Endodermal cell (in vitro differentiated cells): ENCODE data around the gene SLC25A21. TPM values are rescaled to one million over a fixed set of nuclear protein-coding genes. Genes with fewer than 3 reads are reported as not detected.

Experiments
- DNase-seq: peaks from one replicate; pipeline ENCODE4 v3.0.0-alpha.2; 2017
- H3K27ac ChIP-seq: 2 replicates; pipeline ENCODE4 v1.5.1; 2013; ENCODE audit warnings: mild to moderate bottlenecking, low read depth, low read length, moderate library complexity
- H3K27me3 ChIP-seq: 2 replicates; pipeline ENCODE4 v1.6.1; 2013; ENCODE audit warnings: mild to moderate bottlenecking, low read length, moderate library complexity; ENCODE audit not compliant: insufficient read depth, control insufficient read depth, poor library complexity, severe bottlenecking
- H3K36me3 ChIP-seq: 2 replicates; pipeline ENCODE4 v1.7.0; 2013; ENCODE audit warnings: mild to moderate bottlenecking, low read length, moderate library complexity; ENCODE audit not compliant: control insufficient read depth, insufficient read depth
- H3K4me1 ChIP-seq: one replicate; pipeline ENCODE4 v1.7.0; 2013; ENCODE audit warnings: low read length; ENCODE audit not compliant: control insufficient read depth, insufficient read depth
- H3K4me3 ChIP-seq: 2 replicates; pipeline ENCODE4 v1.5.1; 2013; ENCODE audit warnings: mild to moderate bottlenecking, low read length, moderate library complexity
- H3K9ac ChIP-seq: 2 replicates; pipeline ENCODE4 v1.6.1; 2013; ENCODE audit warnings: mild to moderate bottlenecking, low read length, moderate library complexity; ENCODE audit not compliant: poor library complexity, severe bottlenecking; ENCODE audit errors: extremely low read depth
- H3K9me3 ChIP-seq: 2 replicates; pipeline ENCODE4 v1.6.1; 2013; ENCODE audit warnings: mild to moderate bottlenecking, low read length, moderate library complexity; ENCODE audit not compliant: control insufficient read depth
- H3K27ac Mint-ChIP-seq: 2 replicates; pipeline ENCODE4 v1.8.0; 2020; ENCODE audit warnings: mixed read lengths
- H3K27me3 Mint-ChIP-seq: 2 replicates; pipeline ENCODE4 v1.8.0; 2021; ENCODE audit warnings: mild to moderate bottlenecking, mixed read lengths; ENCODE audit not compliant: insufficient read depth
- H3K36me3 Mint-ChIP-seq: 2 replicates; pipeline ENCODE4 v1.8.0; 2020; ENCODE audit warnings: low read depth, mixed read lengths
- H3K4me1 Mint-ChIP-seq: 2 replicates; pipeline ENCODE4 v1.8.0; 2020; ENCODE audit warnings: mixed read lengths
- H3K4me3 Mint-ChIP-seq: 2 replicates; pipeline ENCODE4 v1.8.0; 2020; ENCODE audit warnings: mild to moderate bottlenecking, moderate library complexity, mixed read lengths
- H3K9me3 Mint-ChIP-seq: 2 replicates; pipeline ENCODE4 v1.8.0; 2020; ENCODE audit warnings: mild to moderate bottlenecking, mixed read lengths
- CTCF ChIP-seq: fragments of 200-600 bp; sonication (generic); conservative IDR thresholded peaks from 2 replicates; pipeline ENCODE4 v1.5.0; 2021; ENCODE audit warnings: antibody characterized with exemption, mild to moderate bottlenecking
- WGBS, 2 experiments: methylation state at CpG; one replicate each; pipeline versions ENCODE4 v1.1.5 to v1.1.7; 2013; ENCODE audit warnings: missing lambda C conversion rate in 2 of 2, mixed read lengths in 1 of 2; ENCODE audit not compliant: insufficient coverage in 1 of 2, insufficient read length in 1 of 2; 5-methylcytosine and 5-hydroxymethylcytosine counted together
- total RNA-seq, 2 donors: library from RNA; stranded (reverse); fragmentation: NEBNext Ultra II Directional in 1 of 2; extraction: Animal tissue kit (Norgen Biotek cat#: 25700) in 1 of 2; gene quantifications; 2 replicates in 1 of 2; 3 replicates in 1 of 2; pipeline ENCODE4 v1.2.1, GENCODE V29; 2021

Gene SLC25A21
- total RNA-seq, 2 donors from 2014 or later, result 1.9 TPM

- Mint-ChIP-seq H3K4me1 (peaks cover 1% of the 10 kb centered on the region), H3K27me3 (no peaks in the 10 kb centered on the region), H3K27ac (no peak overlapping the region), H3K4me3 (no peak overlapping the region), H3K36me3 (no peaks in the 10 kb centered on the region), H3K9me3 (no peaks in the 10 kb centered on the region)
- H3K4me3 ChIP-seq, result no peak overlapping the region
- H3K27me3 ChIP-seq, result no peaks in the 10 kb centered on the region
- 90 to 95% methylated on average over 4 of the region's 4 CpGs for WGBS, 2 experiments
- no peak for DNase-seq
- H3K27ac ChIP-seq, result no peak overlapping the region
- no peak overlapping the region for H3K9ac ChIP-seq
- H3K4me1 ChIP-seq, result no peaks in the 10 kb centered on the region
- H3K9me3 ChIP-seq, result no peaks in the 10 kb centered on the region
- H3K36me3 ChIP-seq, result no peaks in the 10 kb centered on the region
- no peak for TF ChIP-seq CTCF
These were observed 174.6 kb downstream of the SLC25A21 start for GRCh38 chr14:36997843-36998242.

- no peaks in the 10 kb centered on the region for H3K27me3 ChIP-seq
- Mint-ChIP-seq H3K9me3 (no peaks in the 10 kb centered on the region), H3K27ac (no peak overlapping the region), H3K36me3 (no peaks in the 10 kb centered on the region), H3K27me3 (no peaks in the 10 kb centered on the region), H3K4me3 (no peak overlapping the region), H3K4me1 (peaks cover 1% of the 10 kb centered on the region)
- no peak overlapping the region for H3K9ac ChIP-seq
- H3K27ac ChIP-seq, result no peak overlapping the region
- no peak for TF ChIP-seq CTCF
- H3K36me3 ChIP-seq, result no peaks in the 10 kb centered on the region
- 95 to 96% methylated on average over 5 of the region's 5 CpGs for WGBS, 2 experiments
- DNase-seq, result no peak
- H3K4me1 ChIP-seq, result no peaks in the 10 kb centered on the region
- no peak overlapping the region for H3K4me3 ChIP-seq
- H3K9me3 ChIP-seq, result no peaks in the 10 kb centered on the region
These were observed 175.4 kb downstream of the SLC25A21 start for GRCh38 chr14:36996857-36997590.

GRCh38 chr14:36996133-36996856 lies 176.1 kb downstream of the SLC25A21 start:
- H3K9me3 Mint-ChIP-seq, result no peaks in the 10 kb centered on the region
- Histone ChIP-seq H3K9me3 (no peaks in the 10 kb centered on the region), H3K9ac (no peak overlapping the region), H3K4me1 (no peaks in the 10 kb centered on the region), H3K27me3 (no peaks in the 10 kb centered on the region), H3K27ac (no peak overlapping the region), H3K4me3 (no peak overlapping the region), H3K36me3 (no peaks in the 10 kb centered on the region)
- H3K27ac Mint-ChIP-seq, result no peak overlapping the region
- no peak for TF ChIP-seq CTCF
- no peaks in the 10 kb centered on the region for H3K36me3 Mint-ChIP-seq
- H3K27me3 Mint-ChIP-seq, result no peaks in the 10 kb centered on the region
- no peak overlapping the region for H3K4me3 Mint-ChIP-seq
- WGBS, 2 experiments, result 86 to 88% methylated on average over 3 to 4 of the region's 4 CpGs
- H3K4me1 Mint-ChIP-seq, result peaks cover 1% of the 10 kb centered on the region
- DNase-seq, result no peak
